GM19372 (cell line): ENCODE data around the gene TEKT1.
"Not testable (repeated sequence)": the region's sequence is repeated elsewhere in the genome, so short reads cannot be mapped to it uniquely, and the experiment has no call there.

Source experiments
- ATAC-seq: cut with Tn5 transposase; IDR thresholded peaks from one replicate; pipeline ENCODE4 v1.9.1; 2021; ENCODE audit warnings: mild to moderate bottlenecking, low read depth, moderate library complexity; ENCODE audit not compliant: unreplicated experiment

TEKT1 gene

GRCh38 chr17:6831661-6832263 lies at the start of gene TEKT1:
TSS of gene TEKT1 (minus strand) at chr17:6831729. CDS start at chr17:6830376, 1,353 bp downstream.
- ATAC-seq, result no peak

DNA sequence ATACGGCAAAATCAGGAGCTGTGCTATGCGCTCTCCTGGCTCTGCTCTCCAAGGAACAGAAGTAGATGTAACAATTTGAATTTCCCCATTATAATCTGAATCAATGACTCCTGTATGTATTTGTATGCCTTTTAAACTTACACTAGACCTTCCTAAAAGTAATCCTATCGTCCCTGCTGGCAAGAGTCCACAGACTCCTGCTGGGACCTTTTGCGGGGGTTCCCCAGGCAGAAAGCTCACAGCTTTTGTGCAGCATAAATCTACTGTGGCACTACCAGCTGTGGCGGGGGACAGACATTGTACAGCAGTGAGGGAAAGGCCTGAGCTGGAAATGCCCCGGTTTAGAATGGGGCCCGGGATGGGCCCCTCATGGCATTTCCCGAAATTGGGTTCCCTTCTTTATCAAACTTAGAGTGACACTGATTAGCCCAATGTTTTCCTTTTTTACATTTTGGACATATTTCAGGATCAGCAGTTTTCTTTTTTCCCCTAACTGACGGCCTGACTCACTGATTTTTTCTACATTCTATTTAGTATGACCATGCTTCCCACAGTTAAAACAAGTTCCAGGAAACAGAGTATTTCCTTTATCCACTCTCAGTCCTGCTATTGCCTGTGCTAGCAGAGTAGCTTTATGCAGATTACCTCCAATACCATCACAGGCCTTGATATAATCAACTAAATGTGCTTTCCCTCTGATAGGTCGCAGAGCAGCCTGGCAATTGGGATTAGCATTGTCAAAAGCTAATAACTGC lies 47.9 kb upstream of the TEKT1 start:
- ATAC-seq, result not testable (repeated sequence)

GRCh38 chr17:6875276-6875675 lies 43.7 kb upstream of the TEKT1 start:
- not testable (repeated sequence) for ATAC-seq

- no peak for ATAC-seq
Measured at GRCh38 chr17:6872936-6873335, 41.4 kb upstream of the TEKT1 start.

GRCh38 chr17:6870841-6871240 lies 39.3 kb upstream of the TEKT1 start:
- no peak for ATAC-seq

DNA sequence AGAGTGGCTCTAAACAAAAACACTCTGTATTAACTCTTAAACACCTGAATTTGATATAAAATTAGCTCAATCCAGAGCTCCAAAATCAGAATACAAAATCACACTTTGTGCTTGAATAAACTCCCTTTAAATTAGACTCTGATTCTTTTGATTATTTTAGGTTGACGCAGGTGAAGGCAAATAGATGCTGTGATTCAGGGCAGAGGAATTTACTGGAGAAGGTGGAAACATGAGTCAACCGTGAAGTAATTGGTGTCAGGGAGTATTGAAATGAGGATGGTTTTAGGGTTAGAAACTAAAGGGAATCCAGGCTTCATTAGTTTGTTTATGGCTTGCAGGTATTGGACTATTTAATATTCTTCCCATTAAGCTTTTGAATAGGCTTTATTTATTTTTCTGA lies 37.1 kb upstream of the TEKT1 start:
- no peak for ATAC-seq

GRCh38 chr17:6867849-6868248 lies 36.3 kb upstream of the TEKT1 start:
- no peak for ATAC-seq

DNA sequence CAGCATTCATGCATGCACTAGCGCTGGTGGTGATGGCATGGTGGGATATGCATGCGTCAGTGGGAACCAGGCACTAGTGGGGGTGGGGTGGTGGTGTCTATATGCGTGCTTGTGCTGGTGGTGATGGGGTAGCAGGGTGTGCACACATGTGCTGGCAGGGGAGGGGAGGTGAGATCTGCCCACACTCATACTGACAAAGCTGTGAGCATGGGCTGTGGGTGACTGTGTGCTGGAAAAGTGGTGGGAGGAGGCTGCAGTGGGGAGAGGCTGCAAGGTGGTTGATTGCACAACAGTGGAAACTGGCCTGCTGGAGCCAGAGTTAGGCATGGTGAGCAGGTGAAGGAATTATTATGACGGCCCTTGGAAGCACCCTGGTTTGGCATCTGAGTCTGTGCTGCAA lies 31.3 kb upstream of the TEKT1 start:
- ATAC-seq, result no peak

- no peak for ATAC-seq
Measured at GRCh38 chr17:6862122-6862521, 30.6 kb upstream of the TEKT1 start.

- no peak for ATAC-seq
Measured at GRCh38 chr17:6857904-6858303, 26.4 kb upstream of the TEKT1 start.

- ATAC-seq, result no peak
Measured at GRCh38 chr17:6857336-6857735, 25.8 kb upstream of the TEKT1 start.

DNA sequence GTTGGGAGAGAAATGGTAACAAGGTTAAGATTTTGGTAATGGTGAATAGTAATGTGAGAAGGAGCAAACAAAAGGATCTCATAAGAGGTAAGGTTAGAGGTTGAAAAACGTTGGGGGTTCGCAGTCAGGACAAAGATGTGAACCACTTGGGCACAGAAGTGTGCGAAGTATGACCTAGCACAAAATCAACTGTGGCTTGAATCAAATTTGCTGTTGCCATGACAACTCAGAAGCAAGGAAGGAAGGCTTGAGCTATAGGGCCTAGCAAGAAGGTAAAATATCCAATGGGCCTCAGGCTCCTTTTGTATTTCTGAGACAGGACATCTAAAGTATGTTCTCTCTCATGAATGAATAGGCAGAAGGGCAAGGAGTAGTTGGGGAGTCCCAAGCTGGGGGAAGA lies 24.5 kb upstream of the TEKT1 start:
- ATAC-seq, result no peak

GRCh38 chr17:6853764-6854442 lies 22.4 kb upstream of the TEKT1 start:
- no peak for ATAC-seq

GRCh38 chr17:6848545-6849179 lies 17.1 kb upstream of the TEKT1 start:
- ATAC-seq, result not testable (repeated sequence)

DNA sequence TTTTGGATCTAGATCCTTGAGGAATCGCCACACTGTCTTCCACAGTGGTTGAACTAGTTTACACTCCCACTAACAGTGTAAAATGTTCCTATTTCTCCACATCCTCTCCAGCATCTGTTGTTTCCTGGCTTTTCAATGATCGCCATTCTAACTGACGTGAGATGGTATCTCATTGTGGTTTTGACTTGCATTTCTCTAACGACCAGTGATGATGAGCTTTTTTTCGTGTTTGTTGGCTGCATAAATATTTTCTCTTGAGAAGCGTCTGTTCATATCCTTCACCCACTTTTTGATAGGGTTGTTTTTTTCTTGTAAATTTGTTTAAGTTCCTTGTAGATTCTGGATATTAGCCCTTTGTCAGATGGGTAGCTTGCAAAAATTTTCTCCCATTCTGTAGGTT lies 14.6 kb upstream of the TEKT1 start:
- ATAC-seq, result not testable (repeated sequence)

DNA sequence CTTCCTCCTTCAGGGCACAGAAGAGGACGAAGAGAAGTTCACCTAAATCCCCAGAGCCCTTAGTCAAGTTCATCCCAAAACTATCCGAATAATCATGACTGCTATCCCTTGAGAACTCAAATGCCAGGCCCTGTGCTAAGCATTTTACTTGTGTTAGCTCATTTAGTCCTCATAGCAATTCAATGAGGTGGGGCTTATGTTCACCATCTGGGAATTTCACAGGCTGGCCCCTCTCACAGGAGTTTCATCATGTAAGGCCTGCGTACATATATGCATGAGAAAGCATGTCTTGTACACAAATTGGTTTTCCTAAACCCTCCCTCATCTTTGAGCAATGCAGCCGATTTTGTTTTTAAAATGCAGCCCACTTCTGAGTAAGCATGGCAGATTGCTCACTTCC lies 12.9 kb upstream of the TEKT1 start:
- ATAC-seq, result not testable (repeated sequence)

- no peak for ATAC-seq
Measured at GRCh38 chr17:6843241-6843880, 11.8 kb upstream of the TEKT1 start.

GRCh38 chr17:6841769-6842168 lies 10.2 kb upstream of the TEKT1 start:
- not testable (repeated sequence) for ATAC-seq

DNA sequence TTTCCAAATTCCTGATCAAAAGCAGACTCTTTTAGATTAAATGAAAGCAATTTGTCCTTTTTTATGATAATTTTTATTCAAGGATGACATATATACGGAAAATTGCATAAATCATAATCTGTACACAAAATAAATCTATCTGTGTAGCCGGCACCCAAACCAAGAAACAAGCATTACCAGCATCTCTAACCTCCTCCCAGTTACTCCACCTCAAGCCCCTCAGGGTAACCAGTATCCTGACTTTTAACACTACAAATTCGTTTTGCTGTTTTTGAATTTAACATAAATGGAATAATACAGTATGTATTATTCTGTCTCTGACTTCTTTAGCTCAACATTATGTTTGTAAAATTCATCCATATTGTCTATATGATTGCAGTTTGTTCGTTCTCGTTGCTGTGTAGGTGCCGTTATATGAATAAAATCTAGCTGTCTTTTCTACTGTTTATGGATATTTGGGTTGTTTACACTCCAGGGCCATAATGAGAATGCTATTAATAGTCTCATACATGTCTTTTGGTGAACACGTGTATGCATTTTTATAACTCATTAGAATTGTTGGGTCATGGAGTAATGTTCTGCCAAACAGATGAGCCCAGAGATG lies 1.0 kb downstream of the TEKT1 start:
- ATAC-seq, result no peak

- no peak for ATAC-seq
Measured at GRCh38 chr17:6823011-6823442, 8.5 kb downstream of the TEKT1 start.
